ENCODE results near the gene ZG16B.

- TF ChIP-seq POLR2A (IDR thresholded peaks at IDR 0.05; ENCODE audit: low read depth, low read length) (no peak), TAF1 (IDR thresholded peaks at IDR 0.05; ENCODE audit: borderline replicate concordance, low read depth, low read length) (no peak)
These were observed 43.3 kb upstream of the ZG16B start for GRCh38 chr16:2786826-2787151.

All from GM12892 (cell line).